ENCODE measurements around the gene PRR5.
"Not testable (repeated sequence)": the region's sequence is repeated elsewhere in the genome, so short reads cannot be mapped to it uniquely, and the experiment has no call there.

The PRR5 gene

GRCh38 chr22:44676066-44676440, 26.0 kb upstream of the PRR5 start:
- DNase-seq (ENCODE audit: low spot score), result not testable (repeated sequence)

GRCh38 chr22:44676441-44677352, 25.3 kb upstream of the PRR5 start:
- DNase-seq (ENCODE audit: low spot score), result no peak

GRCh38 chr22:44677353-44677840, 24.6 kb upstream of the PRR5 start:
- DNase-seq (ENCODE audit: low spot score), result no peak

GRCh38 chr22:44677871-44678555, 24.0 kb upstream of the PRR5 start:
- DNase-seq (ENCODE audit: low spot score), result no peak

GRCh38 chr22:44678556-44679305, 23.3 kb upstream of the PRR5 start:
- no peak for DNase-seq (ENCODE audit: low spot score)

- DNase-seq (ENCODE audit: low spot score), result not testable (repeated sequence)
Measured at GRCh38 chr22:44679306-44679647, 22.7 kb upstream of the PRR5 start.

- no peak for DNase-seq (ENCODE audit: low spot score)
Measured at GRCh38 chr22:44680058-44680457, 21.9 kb upstream of the PRR5 start.

GRCh38 chr22:44680481-44680894, 21.5 kb upstream of the PRR5 start:
- no peak for DNase-seq (ENCODE audit: low spot score)

GRCh38 chr22:44682556-44683168, 19.3 kb upstream of the PRR5 start:
- no peak for DNase-seq (ENCODE audit: low spot score)

GRCh38 chr22:44683237-44683636, 18.8 kb upstream of the PRR5 start:
- DNase-seq (ENCODE audit: low spot score), result no peak

- no peak for DNase-seq (ENCODE audit: low spot score)
Measured at GRCh38 chr22:44683881-44684280, 18.1 kb upstream of the PRR5 start.

- DNase-seq (ENCODE audit: low spot score), result peak; percentile 89
Measured at GRCh38 chr22:44684506-44685383, 17.3 kb upstream of the PRR5 start.

- peak; percentile 83 for DNase-seq (ENCODE audit: low spot score)
Measured at GRCh38 chr22:44685384-44686056, 16.5 kb upstream of the PRR5 start.

GRCh38 chr22:44686873-44687600, 15.0 kb upstream of the PRR5 start:
- DNase-seq (ENCODE audit: low spot score), result peak; percentile 35

GRCh38 chr22:44689173-44689572, 12.8 kb upstream of the PRR5 start:
- no peak for DNase-seq (ENCODE audit: low spot score)

- DNase-seq (ENCODE audit: low spot score), result no peak
Measured at GRCh38 chr22:44689915-44690524, 12.0 kb upstream of the PRR5 start.

- no peak for DNase-seq (ENCODE audit: low spot score)
Measured at GRCh38 chr22:44691796-44692661, 10.0 kb upstream of the PRR5 start.

GRCh38 chr22:44692662-44693007, 9.4 kb upstream of the PRR5 start:
- DNase-seq (ENCODE audit: low spot score), result no peak

- no peak for DNase-seq (ENCODE audit: low spot score)
Measured at GRCh38 chr22:44693145-44693544, 8.9 kb upstream of the PRR5 start.
